GM12874 (cell line): ENCODE data around the gene LCN2.

Source experiments
- TF ChIP-seq, protein P1 (sequence below): IDR thresholded peaks from 2 replicates; pipeline ENCODE4 v1.5.1; 2011; ENCODE audit warnings: low read depth, mild to moderate bottlenecking, control low read depth, low read length, moderate library complexity; ENCODE audit not compliant: insufficient read depth

Gene LCN2

DNA sequence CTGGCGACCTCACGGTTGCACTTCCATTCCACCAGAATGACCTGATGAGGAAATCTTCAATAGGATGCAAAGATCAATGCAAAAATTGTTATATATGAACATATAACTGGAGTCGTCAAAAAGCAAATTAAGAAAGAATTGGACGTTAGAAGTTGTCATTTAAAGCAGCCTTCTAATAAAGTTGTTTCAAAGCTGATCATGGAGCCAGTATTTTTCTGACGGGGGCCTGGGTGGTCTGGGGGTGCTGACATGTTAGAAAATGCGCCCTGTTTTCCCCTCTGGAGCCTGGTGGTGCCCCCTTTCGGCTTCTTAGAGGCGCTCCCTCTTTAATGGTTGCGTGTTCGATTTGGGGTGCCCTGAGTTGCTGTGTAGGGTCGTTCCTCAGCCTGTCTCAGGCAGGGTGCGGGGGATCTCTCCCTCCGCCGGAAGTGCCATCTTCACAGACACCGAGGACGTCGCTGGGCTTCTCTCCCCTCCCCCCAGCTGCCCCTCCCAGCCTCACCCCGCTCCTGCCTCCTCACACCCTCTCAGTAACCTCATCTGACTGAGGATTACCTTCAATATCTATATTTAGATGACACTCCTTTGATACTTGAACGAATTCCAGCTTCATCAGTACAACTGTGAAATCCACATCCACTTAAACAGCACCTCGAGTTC lies 40.1 kb upstream of the LCN2 start:
- TF ChIP-seq, protein P1, sequence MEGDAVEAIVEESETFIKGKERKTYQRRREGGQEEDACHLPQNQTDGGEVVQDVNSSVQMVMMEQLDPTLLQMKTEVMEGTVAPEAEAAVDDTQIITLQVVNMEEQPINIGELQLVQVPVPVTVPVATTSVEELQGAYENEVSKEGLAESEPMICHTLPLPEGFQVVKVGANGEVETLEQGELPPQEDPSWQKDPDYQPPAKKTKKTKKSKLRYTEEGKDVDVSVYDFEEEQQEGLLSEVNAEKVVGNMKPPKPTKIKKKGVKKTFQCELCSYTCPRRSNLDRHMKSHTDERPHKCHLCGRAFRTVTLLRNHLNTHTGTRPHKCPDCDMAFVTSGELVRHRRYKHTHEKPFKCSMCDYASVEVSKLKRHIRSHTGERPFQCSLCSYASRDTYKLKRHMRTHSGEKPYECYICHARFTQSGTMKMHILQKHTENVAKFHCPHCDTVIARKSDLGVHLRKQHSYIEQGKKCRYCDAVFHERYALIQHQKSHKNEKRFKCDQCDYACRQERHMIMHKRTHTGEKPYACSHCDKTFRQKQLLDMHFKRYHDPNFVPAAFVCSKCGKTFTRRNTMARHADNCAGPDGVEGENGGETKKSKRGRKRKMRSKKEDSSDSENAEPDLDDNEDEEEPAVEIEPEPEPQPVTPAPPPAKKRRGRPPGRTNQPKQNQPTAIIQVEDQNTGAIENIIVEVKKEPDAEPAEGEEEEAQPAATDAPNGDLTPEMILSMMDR, result no peak

DNA sequence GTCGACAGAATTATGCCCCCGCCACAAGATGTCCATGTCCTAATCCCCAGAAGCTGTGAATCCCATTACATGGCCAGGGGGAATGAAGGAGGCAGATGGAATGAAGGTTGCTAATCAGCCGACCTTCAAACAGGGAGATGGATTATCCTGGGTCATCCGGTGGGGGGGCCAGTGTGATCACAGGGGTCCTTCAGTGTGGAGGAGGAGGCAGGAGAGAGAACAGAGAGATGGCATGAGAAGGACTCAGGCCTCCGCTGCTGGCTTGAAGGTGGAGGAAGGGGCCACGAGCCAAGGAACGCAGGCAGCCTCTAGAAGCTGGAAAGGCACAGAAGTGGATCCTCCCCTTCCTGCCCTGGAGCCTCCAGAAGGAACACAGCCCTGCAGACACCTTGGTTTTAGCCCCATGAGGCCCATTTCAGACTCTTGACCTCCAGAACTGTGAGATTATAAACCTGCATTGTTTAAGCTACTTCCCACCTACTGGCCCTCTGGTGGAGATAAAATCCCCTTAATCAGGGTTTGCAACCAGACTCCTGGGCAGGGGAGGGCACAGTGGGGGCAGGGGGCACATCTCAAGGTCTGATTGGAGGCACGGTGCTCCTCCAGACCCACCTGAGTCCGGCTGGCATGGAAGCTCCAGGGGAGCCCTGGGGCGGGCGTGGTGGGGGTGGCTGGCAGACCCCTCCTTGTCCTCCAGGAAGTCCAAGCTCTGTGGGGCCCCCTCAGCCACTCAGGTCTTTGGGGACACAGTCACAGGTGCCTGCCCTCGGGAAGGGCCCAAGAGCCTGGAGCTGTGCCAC lies 35.5 kb upstream of the LCN2 start:
- TF ChIP-seq, protein P1, result no peak

DNA sequence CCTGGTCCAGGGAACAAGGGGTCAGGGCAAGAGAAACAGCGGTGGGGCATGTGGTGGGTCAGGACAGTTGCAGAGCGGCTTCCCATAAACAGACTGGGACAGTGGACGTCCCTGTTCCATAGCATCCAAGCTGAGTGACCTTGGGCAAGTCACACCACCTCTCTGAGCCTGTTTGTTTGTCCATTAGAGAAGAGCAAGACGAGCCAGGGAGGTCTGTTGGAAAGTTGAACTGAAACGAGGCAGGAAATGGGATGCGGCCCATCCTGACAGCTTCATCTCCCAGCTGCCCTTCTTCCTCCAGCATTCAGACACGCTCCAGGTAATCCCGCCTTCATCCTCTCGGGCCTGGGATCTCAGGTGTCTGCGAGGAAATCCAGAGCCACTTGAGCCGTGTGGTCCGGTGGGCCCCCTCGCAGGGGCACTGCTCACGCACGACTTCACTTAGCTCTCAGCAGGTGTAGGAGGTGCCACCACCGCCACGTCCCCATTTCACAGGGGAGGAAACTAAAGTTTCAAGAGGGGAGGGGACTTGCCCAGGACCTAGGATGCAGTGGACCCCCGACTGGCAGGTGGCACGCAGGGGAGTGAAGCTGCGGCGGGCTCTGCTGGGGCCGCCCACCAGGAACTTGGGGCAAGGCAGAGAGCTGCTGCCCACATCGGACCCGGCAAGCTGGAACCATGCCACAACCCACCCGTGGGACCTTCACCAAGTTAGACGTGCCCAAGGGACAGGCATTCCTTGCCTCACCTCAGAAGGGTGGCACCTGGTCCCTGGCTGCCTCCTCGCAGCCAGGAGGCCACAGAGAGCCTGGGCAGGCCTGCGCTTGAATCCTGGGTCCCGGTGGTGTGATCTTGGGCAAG lies 34.7 kb upstream of the LCN2 start:
- TF ChIP-seq, protein P1, result no peak

DNA sequence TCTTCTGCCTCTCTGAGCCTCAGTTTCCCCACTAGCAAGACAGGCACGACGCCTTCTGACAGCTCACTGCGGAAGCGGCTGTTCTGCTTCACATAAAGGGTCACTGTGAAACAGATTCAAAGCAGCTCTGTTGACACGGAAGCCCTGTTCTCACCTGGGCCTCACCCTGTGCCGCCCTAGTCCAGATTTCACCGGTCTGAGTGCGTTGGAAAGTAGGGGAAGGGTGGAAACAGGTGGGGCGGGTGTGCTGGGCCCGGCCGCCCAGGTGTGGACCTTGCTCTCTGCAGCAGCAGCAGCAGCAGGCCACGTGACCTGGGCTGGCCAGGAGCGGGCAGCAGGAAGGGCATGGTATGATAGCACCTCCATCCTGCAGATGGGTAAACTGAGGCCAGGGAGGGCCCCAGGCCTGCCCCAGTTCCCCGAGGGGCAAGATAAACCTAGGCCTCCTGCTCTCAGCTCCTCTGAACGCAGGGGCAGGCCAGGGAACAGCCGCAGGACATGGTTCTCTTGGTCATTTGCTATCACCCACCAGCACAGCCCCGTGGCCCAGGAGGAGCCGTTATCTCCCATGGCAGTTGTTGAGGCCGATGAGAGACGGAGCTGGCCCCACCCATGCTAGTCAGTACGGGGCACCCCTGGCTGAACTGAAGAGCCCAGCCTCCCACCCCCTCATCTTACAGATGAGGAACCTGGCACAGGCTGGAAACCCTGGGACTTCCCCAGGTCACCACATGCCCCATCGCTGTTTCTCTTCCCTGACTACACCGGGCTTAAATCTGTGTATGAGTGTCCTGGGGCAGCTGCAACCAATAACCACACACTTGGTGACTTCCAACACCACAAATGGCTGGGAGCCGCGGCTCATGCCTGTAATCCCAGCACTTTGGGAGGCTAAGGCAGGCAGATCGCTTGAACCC lies 33.8 kb upstream of the LCN2 start:
- TF ChIP-seq, protein P1, result no peak

DNA sequence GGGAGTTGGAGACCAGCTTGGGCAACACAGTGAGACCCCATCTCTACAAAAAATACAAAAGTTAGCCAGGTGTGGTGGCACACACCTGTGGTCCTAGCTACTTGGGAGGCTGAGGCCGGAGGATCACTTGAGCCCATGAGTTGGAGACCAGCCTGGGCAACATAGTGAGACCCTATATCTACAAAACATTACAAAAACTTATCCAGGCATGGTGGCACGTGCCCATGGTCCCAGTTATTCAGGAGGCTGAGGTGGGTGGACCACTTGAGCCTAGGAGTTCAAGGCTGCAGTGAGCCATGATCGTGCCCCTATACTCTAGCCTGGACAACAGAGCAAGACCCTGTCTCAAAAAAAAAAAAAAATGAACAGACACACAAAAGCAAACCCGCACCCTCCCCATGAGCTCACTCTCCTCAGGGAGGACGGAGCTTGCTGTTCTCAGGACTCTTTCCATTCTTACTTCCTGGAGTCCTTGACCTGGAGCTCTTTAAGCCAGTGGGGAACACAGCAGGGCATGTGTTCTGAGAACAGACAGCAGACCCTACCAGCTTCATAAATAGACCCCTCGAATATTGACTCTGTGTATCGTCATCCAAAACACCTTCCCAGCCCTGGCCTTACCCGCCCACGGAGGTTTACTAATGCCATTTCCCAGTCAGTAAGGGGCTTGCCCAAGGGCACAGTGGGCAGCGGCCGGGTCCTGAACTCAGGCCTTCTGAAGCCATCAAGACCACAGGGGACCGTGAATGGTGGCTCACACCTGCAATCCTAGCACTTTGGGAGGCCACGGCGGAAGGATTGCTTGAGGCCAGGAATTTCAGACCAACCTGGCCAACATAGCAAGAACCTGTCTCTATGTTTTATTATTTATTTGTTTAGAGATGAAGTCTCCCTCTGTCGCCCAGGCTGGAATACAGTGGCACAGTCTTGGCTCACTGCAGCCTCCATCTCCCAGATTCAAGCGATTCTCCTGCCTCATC lies 32.9 kb upstream of the LCN2 start:
- TF ChIP-seq, protein P1, result no peak
